Epithelial cell of prostate (primary cell): ENCODE measurements around the gene XXYLT1.
A peak's percentile ranks its signal among the peaks of the same experiment; 100 is the strongest.

ENCODE experiments used
- DNase-seq: peaks from one replicate; pipeline ENCODE4 v3.0.0-alpha.2; 2011; ENCODE audit warnings: low read depth, low spot score
- H3K27ac ChIP-seq: fragments of 450-650 bp; 2 replicates; pipeline ENCODE4 v1.5.1; 2017; ENCODE audit warnings: mild to moderate bottlenecking

Gene XXYLT1

GRCh38 chr3:195268576-195269309, 2.2 kb downstream of the XXYLT1 start:
- H3K27ac ChIP-seq, result no peak overlapping the region
- DNase-seq, result no peak

- DNase-seq, result no peak
- no peak overlapping the region for H3K27ac ChIP-seq
These were observed 3.9 kb downstream of the XXYLT1 start for GRCh38 chr3:195267096-195267495.

- no peak for DNase-seq
- no peak overlapping the region for H3K27ac ChIP-seq
These were observed 4.5 kb downstream of the XXYLT1 start for GRCh38 chr3:195266428-195266827.

- no peak for DNase-seq
- no peak overlapping the region for H3K27ac ChIP-seq
These were observed 5.5 kb downstream of the XXYLT1 start for GRCh38 chr3:195265363-195265976.

GRCh38 chr3:195263925-195264600, 6.9 kb downstream of the XXYLT1 start:
- H3K27ac ChIP-seq, result peak overlapping the region; percentile 40
- DNase-seq, result no peak

GRCh38 chr3:195263193-195263924, 7.6 kb downstream of the XXYLT1 start:
- peak overlapping the region; percentile 40 for H3K27ac ChIP-seq
- no peak for DNase-seq

GRCh38 chr3:195261925-195262324, 9.0 kb downstream of the XXYLT1 start:
- H3K27ac ChIP-seq, result no peak overlapping the region

GRCh38 chr3:195260280-195260905, 10.6 kb downstream of the XXYLT1 start:
- DNase-seq, result no peak
- H3K27ac ChIP-seq, result peak overlapping the region; percentile 65

More at GRCh38 chr3:195261925-195262324, 9.0 kb downstream of the XXYLT1 start:
- DNase-seq, result no peak

GRCh38 chr3:195259475-195260279, 11.3 kb downstream of the XXYLT1 start:
- DNase-seq, result no peak
- H3K27ac ChIP-seq, result peak overlapping the region; percentile 65

GRCh38 chr3:195259154-195259474, 11.8 kb downstream of the XXYLT1 start:
- no peak for DNase-seq

GRCh38 chr3:195258449-195259153, 12.4 kb downstream of the XXYLT1 start:
- peak overlapping the region; percentile 65 for H3K27ac ChIP-seq
- DNase-seq, result no peak

More at GRCh38 chr3:195259154-195259474, 11.8 kb downstream of the XXYLT1 start:
- peak overlapping the region; percentile 65 for H3K27ac ChIP-seq

GRCh38 chr3:195257454-195258448, 13.2 kb downstream of the XXYLT1 start:
- H3K27ac ChIP-seq, result no peak overlapping the region
- no peak for DNase-seq

- no peak for DNase-seq
- no peak overlapping the region for H3K27ac ChIP-seq
These were observed 14.1 kb downstream of the XXYLT1 start for GRCh38 chr3:195256639-195257453.

GRCh38 chr3:195255571-195256501, 15.1 kb downstream of the XXYLT1 start:
- no peak for DNase-seq
- no peak overlapping the region for H3K27ac ChIP-seq

- DNase-seq, result no peak
- H3K27ac ChIP-seq, result no peak overlapping the region
These were observed 15.8 kb downstream of the XXYLT1 start for GRCh38 chr3:195255176-195255500.
